ENCODE data around the gene RAB1A. TPM values are rescaled to one million over a fixed set of nuclear protein-coding genes. Genes with fewer than 3 reads are reported as not detected.
"Not testable (repeated sequence)": the region's sequence is repeated elsewhere in the genome, so short reads cannot be mapped to it uniquely, and the experiment has no call there.

RAB1A gene
- total RNA-seq, result 128 and 132 TPM in 2 replicates
- long read RNA-seq, transcript RAB1A-203 (6 exons, 2,447 nt), result major isoform, 957 of 1,004 reads
- long read RNA-seq, partial matches to known transcripts, result 10 of 1,004 reads
- long read RNA-seq, other reads (novel, unspliced or antisense), result 33 of 1,004 reads

- peak; percentile 100 for DNase-seq (ENCODE audit: extremely low spot score, unreplicated experiment)
- peaks cover 39% of the 10 kb centered on the region for H3K4me1 Mint-ChIP-seq (ENCODE audit: unreplicated experiment)
These were observed at the start of gene RAB1A for GRCh38 chr2:65129826-65130663. RAB1A (minus strand) TSS chr2:65130106; CDS start chr2:65129915, 191 bp downstream.

GRCh38 chr2:65177751-65178442 is 48.0 kb upstream of the RAB1A start:
- no peak for TF ChIP-seq CTCF (IDR thresholded peaks at IDR 0.05)
- Mint-ChIP-seq H3K4me3 (ENCODE audit: unreplicated experiment) (no peak overlapping the region), H3K36me3 (ENCODE audit: unreplicated experiment) (no peaks in the 10 kb centered on the region), H3K27me3 (ENCODE audit: unreplicated experiment) (peaks cover 6% of the 10 kb centered on the region), H3K4me1 (ENCODE audit: unreplicated experiment) (no peaks in the 10 kb centered on the region), H3K9me3 (ENCODE audit: unreplicated experiment) (no peaks in the 10 kb centered on the region), H3K27ac (ENCODE audit: unreplicated experiment) (no peak overlapping the region)
- peak; percentile 80 for DNase-seq (ENCODE audit: extremely low spot score, unreplicated experiment)

More at GRCh38 chr2:65129826-65130663, at the start of gene RAB1A:
- peak within 1 kb of the TSS; percentile 100 for H3K4me3 Mint-ChIP-seq (ENCODE audit: unreplicated experiment)
- no peaks in the 10 kb centered on the region for H3K27me3 Mint-ChIP-seq (ENCODE audit: unreplicated experiment)
- no peaks in the 10 kb centered on the region for H3K36me3 Mint-ChIP-seq (ENCODE audit: unreplicated experiment)
- H3K9me3 Mint-ChIP-seq (ENCODE audit: unreplicated experiment), result no peaks in the 10 kb centered on the region
- peak within 1 kb of the TSS; percentile 100 for H3K27ac Mint-ChIP-seq (ENCODE audit: unreplicated experiment)
- peak; percentile 51 for TF ChIP-seq CTCF (IDR thresholded peaks at IDR 0.05)

- Mint-ChIP-seq H3K4me1 (ENCODE audit: unreplicated experiment) (no peaks in the 10 kb centered on the region), H3K9me3 (ENCODE audit: unreplicated experiment) (no peaks in the 10 kb centered on the region), H3K4me3 (ENCODE audit: unreplicated experiment) (no peak overlapping the region), H3K27ac (ENCODE audit: unreplicated experiment) (no peak overlapping the region), H3K27me3 (ENCODE audit: unreplicated experiment) (peaks cover 6% of the 10 kb centered on the region), H3K36me3 (ENCODE audit: unreplicated experiment) (no peaks in the 10 kb centered on the region)
- no peak for TF ChIP-seq CTCF (IDR thresholded peaks at IDR 0.05)
- DNase-seq (ENCODE audit: extremely low spot score, unreplicated experiment), result no peak
These were observed 46.1 kb upstream of the RAB1A start for GRCh38 chr2:65175894-65176530.

- H3K9me3 Mint-ChIP-seq (ENCODE audit: unreplicated experiment); H3K36me3 Mint-ChIP-seq (ENCODE audit: unreplicated experiment); H3K27me3 Mint-ChIP-seq (ENCODE audit: unreplicated experiment); H3K27ac Mint-ChIP-seq (ENCODE audit: unreplicated experiment); H3K4me1 Mint-ChIP-seq (ENCODE audit: unreplicated experiment); DNase-seq (ENCODE audit: extremely low spot score, unreplicated experiment); H3K4me3 Mint-ChIP-seq (ENCODE audit: unreplicated experiment): not testable (repeated sequence)
These were observed 44.1 kb upstream of the RAB1A start for GRCh38 chr2:65174031-65174430.

- TF ChIP-seq CTCF (IDR thresholded peaks at IDR 0.05), result no peak
- Mint-ChIP-seq H3K27ac (ENCODE audit: unreplicated experiment) (no peak overlapping the region), H3K27me3 (ENCODE audit: unreplicated experiment) (no peaks in the 10 kb centered on the region), H3K9me3 (ENCODE audit: unreplicated experiment) (no peaks in the 10 kb centered on the region), H3K36me3 (ENCODE audit: unreplicated experiment) (no peaks in the 10 kb centered on the region), H3K4me3 (ENCODE audit: unreplicated experiment) (no peak overlapping the region), H3K4me1 (ENCODE audit: unreplicated experiment) (no peaks in the 10 kb centered on the region)
- DNase-seq (ENCODE audit: extremely low spot score, unreplicated experiment), result no peak
These were observed 43.3 kb upstream of the RAB1A start for GRCh38 chr2:65172994-65173790.

GRCh38 chr2:65170611-65171477 is 40.9 kb upstream of the RAB1A start:
- not testable (repeated sequence) for DNase-seq (ENCODE audit: extremely low spot score, unreplicated experiment); H3K9me3 Mint-ChIP-seq (ENCODE audit: unreplicated experiment)

More at GRCh38 chr2:65170611-65171477, 40.9 kb upstream of the RAB1A start:
- not testable (repeated sequence) for H3K4me3 Mint-ChIP-seq (ENCODE audit: unreplicated experiment); H3K27me3 Mint-ChIP-seq (ENCODE audit: unreplicated experiment); H3K4me1 Mint-ChIP-seq (ENCODE audit: unreplicated experiment); H3K36me3 Mint-ChIP-seq (ENCODE audit: unreplicated experiment); H3K27ac Mint-ChIP-seq (ENCODE audit: unreplicated experiment)

Data from osteocyte (in vitro differentiated cells).